Endothelial cell (in vitro differentiated cells): Measurements from ENCODE around the gene CKS1B. TPM values are rescaled to one million over a fixed set of nuclear protein-coding genes. Genes with fewer than 3 reads are reported as not detected.
"Not testable (repeated sequence)": the region's sequence is repeated elsewhere in the genome, so short reads cannot be mapped to it uniquely, and the experiment has no call there.

Source experiments
- DNase-seq: peaks from one replicate; pipeline ENCODE4 v3.0.0; 2021; ENCODE audit warnings: low spot score
- H3K27ac Mint-ChIP-seq: one replicate; pipeline ENCODE4 v1.8.0; 2021; ENCODE audit warnings: mixed read lengths, inconsistent platforms; ENCODE audit not compliant: unreplicated experiment
- H3K27me3 Mint-ChIP-seq: one replicate; pipeline ENCODE4 v1.8.0; 2021; ENCODE audit warnings: mild to moderate bottlenecking, moderate library complexity, mixed read lengths, inconsistent platforms; ENCODE audit not compliant: unreplicated experiment
- H3K36me3 Mint-ChIP-seq: one replicate; pipeline ENCODE4 v1.8.0; 2021; ENCODE audit warnings: mild to moderate bottlenecking, low read depth, mixed read lengths, inconsistent platforms; ENCODE audit not compliant: unreplicated experiment
- H3K4me1 Mint-ChIP-seq: one replicate; pipeline ENCODE4 v1.8.0; 2021; ENCODE audit warnings: mild to moderate bottlenecking, mixed read lengths, inconsistent platforms; ENCODE audit not compliant: unreplicated experiment
- H3K4me3 Mint-ChIP-seq: one replicate; pipeline ENCODE4 v1.8.0; 2021; ENCODE audit warnings: mild to moderate bottlenecking, mixed read lengths, inconsistent platforms; ENCODE audit not compliant: unreplicated experiment
- H3K9me3 Mint-ChIP-seq: one replicate; pipeline ENCODE4 v1.8.0; 2021; ENCODE audit warnings: mixed read lengths, inconsistent platforms; ENCODE audit not compliant: unreplicated experiment
- CTCF ChIP-seq: fragments of 200-600 bp; sonication (generic); IDR thresholded peaks from one replicate; pipeline ENCODE4 v1.5.0; 2021; ENCODE audit warnings: antibody characterized with exemption; ENCODE audit not compliant: unreplicated experiment
- total RNA-seq: library from RNA; stranded (reverse); fragmentation: NEBNext Ultra II Directional; extraction: Animal tissue kit (Norgen Biotek cat#: 25700); gene quantifications from one replicate; pipeline ENCODE4 v1.2.1, GENCODE V29; 2021; ENCODE audit not compliant: unreplicated experiment

The CKS1B gene
- total RNA-seq, 1 donor from 2014 or later = 48.3 TPM

- peak overlapping the region; percentile 63 for H3K4me3 Mint-ChIP-seq
- H3K27me3 Mint-ChIP-seq = peaks cover 6% of the 10 kb centered on the region
- H3K27ac Mint-ChIP-seq = no peak overlapping the region
- H3K36me3 Mint-ChIP-seq = peaks cover 3% of the 10 kb centered on the region
- H3K9me3 Mint-ChIP-seq = no peaks in the 10 kb centered on the region
- no peak for DNase-seq
- H3K4me1 Mint-ChIP-seq = peaks cover 11% of the 10 kb centered on the region
- no peak for TF ChIP-seq CTCF
These were observed 20.1 kb downstream of the CKS1B start for GRCh38 chr1:154994591-154994990.

- not testable (repeated sequence) for H3K27ac Mint-ChIP-seq
These were observed 21.0 kb downstream of the CKS1B start for GRCh38 chr1:154995301-154995983.

GRCh38 chr1:154996966-154997701, 22.7 kb downstream of the CKS1B start:
- H3K27ac Mint-ChIP-seq = no peak overlapping the region
- H3K27me3 Mint-ChIP-seq = peaks cover 10% of the 10 kb centered on the region
- DNase-seq = no peak
- no peaks in the 10 kb centered on the region for H3K9me3 Mint-ChIP-seq
- no peak for TF ChIP-seq CTCF
- H3K4me3 Mint-ChIP-seq = no peak overlapping the region
- peaks cover 15% of the 10 kb centered on the region for H3K4me1 Mint-ChIP-seq
- no peaks in the 10 kb centered on the region for H3K36me3 Mint-ChIP-seq

More at GRCh38 chr1:154995301-154995983, 21.0 kb downstream of the CKS1B start:
- peak; percentile 71 for DNase-seq
- not testable (repeated sequence) for H3K4me3 Mint-ChIP-seq, H3K9me3 Mint-ChIP-seq, H3K36me3 Mint-ChIP-seq, H3K27me3 Mint-ChIP-seq
- peaks cover 15% of the 10 kb centered on the region for H3K4me1 Mint-ChIP-seq
- peak; percentile 24 for TF ChIP-seq CTCF

GRCh38 chr1:154998201-154998780, 23.8 kb downstream of the CKS1B start:
- no peak overlapping the region for H3K27ac Mint-ChIP-seq
- H3K36me3 Mint-ChIP-seq = no peaks in the 10 kb centered on the region
- no peaks in the 10 kb centered on the region for H3K9me3 Mint-ChIP-seq
- DNase-seq = no peak
- no peak for TF ChIP-seq CTCF
- peaks cover 19% of the 10 kb centered on the region for H3K4me1 Mint-ChIP-seq
- H3K4me3 Mint-ChIP-seq = no peak overlapping the region
- H3K27me3 Mint-ChIP-seq = peaks cover 10% of the 10 kb centered on the region
